Epithelial cell of proximal tubule (primary cell): ENCODE results near the gene PPP1R9B. TPM values are rescaled to one million over a fixed set of nuclear protein-coding genes. Genes with fewer than 3 reads are reported as not detected.

Experiments
- DNase-seq: peaks from one replicate; pipeline ENCODE4 v3.0.0-alpha.2; 2011; ENCODE audit warnings: low read depth
- H3K4me3 ChIP-seq: 2 replicates; pipeline ENCODE4 v1.5.1; 2011; ENCODE audit warnings: low read depth, mild to moderate bottlenecking, low read length
- total RNA-seq: library from RNA; depleted of rRNA; stranded (reverse); fragments of >200 nt; gene quantifications from 2 replicates; pipeline ENCODE4 v1.2.3, GENCODE V29; 2015
- TF ChIP-seq, protein P1 (sequence below): conservative IDR thresholded peaks from 2 replicates; pipeline ENCODE4 v1.5.1; 2012; ENCODE audit warnings: low read depth, mild to moderate bottlenecking, low read length

The PPP1R9B gene
- total RNA-seq, 1 donor from 2014 or later = 33.8 TPM

DNA sequence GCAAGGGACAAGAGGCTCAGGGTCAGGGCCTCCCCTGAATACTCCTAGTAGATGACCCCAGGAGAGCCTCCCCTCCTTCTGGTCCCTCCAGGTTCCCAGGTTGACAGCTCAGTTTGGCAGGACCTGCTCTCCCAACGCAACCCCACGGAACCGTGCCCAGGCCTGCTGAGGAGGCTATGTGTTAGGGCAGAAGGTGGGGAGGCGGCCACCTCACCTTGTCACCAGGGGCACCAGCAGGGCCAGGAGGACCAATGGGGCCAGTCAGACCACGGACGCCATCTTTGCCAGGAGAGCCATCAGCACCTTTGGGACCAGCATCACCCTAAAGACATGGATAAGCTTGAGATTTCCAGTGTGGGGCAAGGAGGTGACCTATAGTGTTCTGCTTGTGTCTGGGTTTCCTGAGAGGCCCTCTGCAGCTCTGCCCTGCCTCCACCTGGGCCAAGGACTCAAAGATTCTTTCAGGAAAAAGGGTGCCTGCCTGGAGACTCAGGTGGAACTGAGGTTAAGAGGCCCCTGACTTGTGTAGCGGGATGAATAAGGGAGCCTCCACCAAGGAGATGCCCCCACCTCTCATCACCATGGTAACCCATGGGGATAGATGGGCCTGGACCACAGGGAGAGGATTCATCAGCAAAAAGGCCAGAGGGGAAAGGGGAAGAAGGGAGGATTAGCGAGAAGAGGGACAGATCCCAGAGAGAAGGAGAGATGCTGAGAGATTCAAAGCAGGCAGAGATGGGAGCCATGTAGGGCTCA lies 40.3 kb upstream of the PPP1R9B start:
- TF ChIP-seq, protein P1, sequence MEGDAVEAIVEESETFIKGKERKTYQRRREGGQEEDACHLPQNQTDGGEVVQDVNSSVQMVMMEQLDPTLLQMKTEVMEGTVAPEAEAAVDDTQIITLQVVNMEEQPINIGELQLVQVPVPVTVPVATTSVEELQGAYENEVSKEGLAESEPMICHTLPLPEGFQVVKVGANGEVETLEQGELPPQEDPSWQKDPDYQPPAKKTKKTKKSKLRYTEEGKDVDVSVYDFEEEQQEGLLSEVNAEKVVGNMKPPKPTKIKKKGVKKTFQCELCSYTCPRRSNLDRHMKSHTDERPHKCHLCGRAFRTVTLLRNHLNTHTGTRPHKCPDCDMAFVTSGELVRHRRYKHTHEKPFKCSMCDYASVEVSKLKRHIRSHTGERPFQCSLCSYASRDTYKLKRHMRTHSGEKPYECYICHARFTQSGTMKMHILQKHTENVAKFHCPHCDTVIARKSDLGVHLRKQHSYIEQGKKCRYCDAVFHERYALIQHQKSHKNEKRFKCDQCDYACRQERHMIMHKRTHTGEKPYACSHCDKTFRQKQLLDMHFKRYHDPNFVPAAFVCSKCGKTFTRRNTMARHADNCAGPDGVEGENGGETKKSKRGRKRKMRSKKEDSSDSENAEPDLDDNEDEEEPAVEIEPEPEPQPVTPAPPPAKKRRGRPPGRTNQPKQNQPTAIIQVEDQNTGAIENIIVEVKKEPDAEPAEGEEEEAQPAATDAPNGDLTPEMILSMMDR = no peak
- DNase-seq = no peak

GRCh38 chr17:50190293-50190602 lies 39.8 kb upstream of the PPP1R9B start:
- TF ChIP-seq, protein P1 = no peak
- no peak for DNase-seq
- H3K4me3 ChIP-seq = no peak overlapping the region

More for the DNA sequence above, 40.3 kb upstream of the PPP1R9B start:
- H3K4me3 ChIP-seq = no peak overlapping the region

DNA sequence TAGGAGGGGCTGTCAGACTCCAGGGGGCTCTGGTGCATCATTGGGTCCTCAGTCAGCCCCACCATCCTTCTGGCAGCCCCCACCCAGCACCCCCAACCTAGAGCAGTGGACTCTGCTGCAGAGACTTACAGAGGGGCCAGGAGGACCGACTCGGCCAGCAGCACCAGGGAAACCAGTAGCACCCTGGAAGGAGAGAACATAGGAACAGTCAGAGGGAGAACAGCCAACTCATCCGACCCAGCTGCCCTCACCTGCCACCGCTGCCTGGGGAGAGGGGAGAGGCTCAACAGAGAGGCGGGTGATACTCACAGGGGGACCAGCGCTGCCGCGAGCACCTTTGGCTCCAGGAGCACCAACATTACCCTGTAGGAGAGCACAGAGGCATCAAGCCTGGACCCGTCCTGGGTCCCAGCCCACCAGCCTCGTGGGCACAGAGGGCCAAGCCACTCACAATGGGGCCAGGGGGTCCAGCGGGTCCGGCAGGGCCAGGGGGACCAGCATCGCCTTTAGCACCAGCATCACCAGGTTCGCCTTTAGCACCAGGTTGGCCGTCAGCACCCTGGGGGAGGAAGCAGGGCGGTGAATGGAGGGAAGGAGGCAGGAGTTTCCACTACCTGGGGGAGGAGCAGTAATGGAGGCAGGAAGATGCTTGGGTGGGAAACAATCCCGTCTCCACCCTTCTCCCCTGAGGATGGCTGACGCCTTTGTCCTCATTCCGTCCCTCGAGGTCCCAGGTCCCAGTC lies 39.2 kb upstream of the PPP1R9B start:
- no peak overlapping the region for H3K4me3 ChIP-seq
- TF ChIP-seq, protein P1 = no peak
- no peak for DNase-seq

GRCh38 chr17:50188921-50189549 lies 38.6 kb upstream of the PPP1R9B start:
- no peak overlapping the region for H3K4me3 ChIP-seq
- no peak for DNase-seq
- TF ChIP-seq, protein P1 = no peak

DNA sequence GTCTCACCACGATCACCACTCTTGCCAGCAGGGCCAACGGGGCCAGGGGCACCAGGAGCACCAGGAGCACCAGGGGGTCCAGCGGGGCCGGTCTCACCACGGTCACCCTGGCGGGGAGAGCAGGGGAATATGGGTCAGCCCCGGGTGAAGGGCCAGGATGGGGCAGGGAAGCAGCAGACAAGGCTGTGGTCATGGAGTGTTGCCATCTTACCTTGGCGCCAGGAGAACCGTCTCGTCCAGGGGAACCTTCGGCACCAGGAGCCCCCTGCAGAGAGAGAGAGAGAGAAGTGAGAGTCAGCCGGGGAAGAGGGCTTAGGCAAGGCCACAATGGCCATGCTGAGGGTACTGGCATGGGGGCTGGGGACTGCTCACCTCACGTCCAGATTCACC lies 38.0 kb upstream of the PPP1R9B start:
- no peak for DNase-seq
- H3K4me3 ChIP-seq = no peak overlapping the region
- TF ChIP-seq, protein P1 = no peak

- TF ChIP-seq, protein P1 = no peak
- no peak overlapping the region for H3K4me3 ChIP-seq
- DNase-seq = no peak
Measured at GRCh38 chr17:50187751-50188530, 37.5 kb upstream of the PPP1R9B start.
